H9 (cell line): ENCODE results near the gene SPATA46. TPM values are rescaled to one million over a fixed set of nuclear protein-coding genes. Genes with fewer than 3 reads are reported as not detected.

Source experiments
- DNase-seq: peaks from one replicate; pipeline ENCODE4 v3.0.0-alpha.2; 2017
- H2AFZ ChIP-seq: one replicate; pipeline ENCODE4 v1.6.1; 2013; ENCODE audit warnings: mild to moderate bottlenecking, low read length, control low read depth, moderate library complexity
- H2AK5ac ChIP-seq: 2 replicates; pipeline ENCODE4 v1.6.1; 2013; ENCODE audit warnings: low read length, control low read depth, mixed read lengths; ENCODE audit not compliant: insufficient read length
- H2BK120ac ChIP-seq: one replicate; pipeline ENCODE4 v1.6.1; 2013; ENCODE audit warnings: low read depth, mild to moderate bottlenecking, low read length, control low read depth, inconsistent platforms; ENCODE audit not compliant: poor library complexity, severe bottlenecking
- H2BK12ac ChIP-seq: 2 replicates; pipeline ENCODE4 v1.6.1; 2013; ENCODE audit warnings: low read length, control low read depth, mixed read lengths, low read depth; ENCODE audit not compliant: insufficient read length
- H2BK15ac ChIP-seq: 2 replicates; pipeline ENCODE4 v1.6.1; 2013; ENCODE audit warnings: low read depth, low read length, control low read depth
- H2BK20ac ChIP-seq: one replicate; pipeline ENCODE4 v1.6.1; 2013; ENCODE audit warnings: low read depth, mild to moderate bottlenecking, low read length, control low read depth, inconsistent platforms; ENCODE audit not compliant: poor library complexity, severe bottlenecking
- H2BK5ac ChIP-seq: 2 replicates; pipeline ENCODE4 v1.6.1; 2013; ENCODE audit warnings: low read length, control low read depth, mixed read lengths; ENCODE audit not compliant: insufficient read length
- H3K14ac ChIP-seq: 2 replicates; pipeline ENCODE4 v1.6.1; 2013; ENCODE audit warnings: low read length, control low read depth; ENCODE audit not compliant: insufficient read depth
- H3K18ac ChIP-seq: 2 replicates; pipeline ENCODE4 v1.6.1; 2013; ENCODE audit warnings: low read depth, mild to moderate bottlenecking, mixed read lengths, low read length, control low read depth; ENCODE audit not compliant: insufficient read length
- H3K23ac ChIP-seq: 2 replicates; pipeline ENCODE4 v1.6.1; 2013; ENCODE audit warnings: low read length, control low read depth, mixed read lengths, low read depth; ENCODE audit not compliant: insufficient read length
- H3K23me2 ChIP-seq: 2 replicates; pipeline ENCODE4 v1.6.1; 2013; ENCODE audit warnings: low read depth, mild to moderate bottlenecking, mixed read lengths, low read length, control low read depth; ENCODE audit not compliant: insufficient read length, poor library complexity, severe bottlenecking
- H3K27ac ChIP-seq: 2 replicates; pipeline ENCODE4 v1.5.1; 2013; ENCODE audit warnings: low read length, control low read depth, mixed read lengths, low read depth; ENCODE audit not compliant: insufficient read length
- H3K27me3 ChIP-seq: 2 replicates; pipeline ENCODE4 v1.6.1; 2013; ENCODE audit warnings: low read length, control low read depth, inconsistent platforms; ENCODE audit not compliant: insufficient read depth
- H3K4ac ChIP-seq: 2 replicates; pipeline ENCODE4 v1.6.1; 2013; ENCODE audit warnings: low read depth, mild to moderate bottlenecking, control low read depth, inconsistent platforms, low read length, moderate library complexity
- H3K4me1 ChIP-seq: 2 replicates; pipeline ENCODE4 v1.6.1; 2013; ENCODE audit warnings: low read length, control low read depth, inconsistent platforms; ENCODE audit not compliant: insufficient read depth
- H3K4me2 ChIP-seq: 2 replicates; pipeline ENCODE4 v1.6.1; 2013; ENCODE audit warnings: low read length, control low read depth, mixed read lengths; ENCODE audit not compliant: insufficient read length, insufficient read depth
- H3K56ac ChIP-seq: 2 replicates; pipeline ENCODE4 v1.6.1; 2013; ENCODE audit warnings: low read depth, mild to moderate bottlenecking, mixed read lengths, low read length, control low read depth; ENCODE audit not compliant: insufficient read length
- H3K79me1 ChIP-seq: 2 replicates; pipeline ENCODE4 v1.6.1; 2013; ENCODE audit warnings: low read depth, mild to moderate bottlenecking, moderate library complexity, low read length, control low read depth, inconsistent platforms; ENCODE audit not compliant: insufficient read depth, poor library complexity, severe bottlenecking
- H3K79me2 ChIP-seq: 2 replicates; pipeline ENCODE4 v1.6.1; 2013; ENCODE audit warnings: low read length, control low read depth, inconsistent platforms; ENCODE audit not compliant: insufficient read depth
- H3K9ac ChIP-seq: 2 replicates; pipeline ENCODE4 v1.6.1; 2013; ENCODE audit warnings: low read length, control low read depth, mixed read lengths; ENCODE audit not compliant: insufficient read length; ENCODE audit errors: extremely low read depth
- H3K9me3 ChIP-seq: one replicate; pipeline ENCODE4 v1.6.1; 2013; ENCODE audit warnings: low read depth, low read length, inconsistent platforms; ENCODE audit not compliant: control insufficient read depth
- H3T11ph ChIP-seq: one replicate; pipeline ENCODE4 v1.6.1; 2013; ENCODE audit warnings: mild to moderate bottlenecking, low read length, control low read depth, inconsistent platforms
- H4K20me1 ChIP-seq: one replicate; pipeline ENCODE4 v1.6.1; 2013; ENCODE audit not compliant: control insufficient read depth, insufficient read length, insufficient read depth
- H4K5ac ChIP-seq: 2 replicates; pipeline ENCODE4 v1.6.1; 2013; ENCODE audit warnings: low read depth, mild to moderate bottlenecking, mixed read lengths, low read length, control low read depth; ENCODE audit not compliant: insufficient read length
- H4K8ac ChIP-seq: replicated peaks from 2 replicates; pipeline ENCODE4 v1.6.1; 2013; ENCODE audit warnings: low read length, control low read depth, mixed read lengths, low read depth; ENCODE audit not compliant: insufficient read length
- H4K91ac ChIP-seq: 2 replicates; pipeline ENCODE4 v1.6.1; 2013; ENCODE audit warnings: low read depth, mild to moderate bottlenecking, moderate library complexity, mixed read lengths, low read length, control low read depth; ENCODE audit not compliant: insufficient read length
- H3K27ac Mint-ChIP-seq, 3 experiments: 2 replicates in 2 of 3; 3 replicates in 1 of 3; pipeline ENCODE4 v1.8.0; 2020 to 2021; ENCODE audit warnings: mixed read lengths in 3 of 3, mild to moderate bottlenecking in 1 of 3, moderate library complexity in 1 of 3
- H3K27me3 Mint-ChIP-seq: 2 replicates; pipeline ENCODE4 v1.8.0; 2021; ENCODE audit warnings: low read depth, mild to moderate bottlenecking, moderate library complexity, mixed read lengths
- H3K36me3 Mint-ChIP-seq, 3 experiments: 2 replicates in 2 of 3; 3 replicates in 1 of 3; pipeline ENCODE4 v1.8.0; 2020 to 2021; ENCODE audit warnings: low read depth in 3 of 3, mixed read lengths in 3 of 3; ENCODE audit not compliant: insufficient read depth in 1 of 3
- H3K4me1 Mint-ChIP-seq, 2 experiments: 2 replicates each; pipeline ENCODE4 v1.8.0; 2020; ENCODE audit warnings: mixed read lengths in 2 of 2
- H3K4me3 Mint-ChIP-seq, 2 experiments: 2 replicates in 1 of 2; 3 replicates in 1 of 2; pipeline ENCODE4 v1.8.0; 2020 to 2021; ENCODE audit warnings: mild to moderate bottlenecking in 2 of 2, mixed read lengths in 2 of 2, moderate library complexity in 1 of 2
- H3K9me3 Mint-ChIP-seq, 2 experiments: 2 replicates in 1 of 2; 3 replicates in 1 of 2; pipeline ENCODE4 v1.8.0; 2020; ENCODE audit warnings: mild to moderate bottlenecking in 2 of 2, mixed read lengths in 2 of 2, moderate library complexity in 1 of 2
- CTCF ChIP-seq: fragments of 200-600 bp; sonication (generic); conservative IDR thresholded peaks from 3 replicates; pipeline ENCODE4 v1.8.0; 2021; ENCODE audit warnings: antibody characterized with exemption, mild to moderate bottlenecking
- WGBS: extraction: QIAGEN DNeasy Blood & Tissue Kit; methylation state at CpG from one replicate; pipeline ENCODE4 v1.1.7; 2013; ENCODE audit warnings: missing lambda C conversion rate, low lambda C conversion rate, mixed read lengths; ENCODE audit not compliant: insufficient read length; ENCODE audit errors: extremely low coverage; 5-methylcytosine and 5-hydroxymethylcytosine counted together
- total RNA-seq: library from RNA; stranded (reverse); gene quantifications from 2 replicates; pipeline ENCODE4 v1.2.1, GENCODE V29; 2021

Gene SPATA46
- total RNA-seq, 1 experiment from 2014 or later, result not detected

GRCh38 chr1:162406811-162407210 is 30.2 kb upstream of the SPATA46 start:
- Histone ChIP-seq H3K56ac (no peak overlapping the region), H3K27me3 (no peaks in the 10 kb centered on the region), H3K18ac (no peak overlapping the region), H2BK5ac (no peak overlapping the region), H3K4ac (no peak overlapping the region), H2BK15ac (no peak overlapping the region), H3K9me3 (no peaks in the 10 kb centered on the region), H4K20me1 (no peaks in the 10 kb centered on the region), H2BK120ac (no peak overlapping the region), H4K5ac (no peak overlapping the region), H3K23me2 (no peaks in the 10 kb centered on the region), H2AK5ac (no peak overlapping the region), H3K4me1 (no peaks in the 10 kb centered on the region), H3K4me2 (no peak overlapping the region), H3K79me1 (no peaks in the 10 kb centered on the region), H2AFZ (no peak overlapping the region), H2BK12ac (no peak overlapping the region), H3T11ph (no peak overlapping the region), H2BK20ac (no peak overlapping the region), H3K23ac (no peak overlapping the region), H3K14ac (no peak overlapping the region), H3K9ac (no peak overlapping the region), H4K8ac (no peak overlapping the region), H3K79me2 (no peaks in the 10 kb centered on the region), H4K91ac (no peak overlapping the region), H3K27ac (no peak overlapping the region)
- Mint-ChIP-seq H3K36me3 (no peaks in the 10 kb centered on the region), H3K4me3 (no peak overlapping the region), H3K27me3 (peaks cover 2% of the 10 kb centered on the region; the same call in 1 of the 2 replicates), H3K4me1 (no peaks in the 10 kb centered on the region), H3K27ac (no peak overlapping the region), H3K9me3 (no peaks in the 10 kb centered on the region)
- no peak for DNase-seq
- no peak for TF ChIP-seq CTCF
- no CpG with 5 or more reads among the region's 2 CpGs for WGBS
